Measurements from ENCODE around the gene CNOT1.

The CNOT1 gene

DNA sequence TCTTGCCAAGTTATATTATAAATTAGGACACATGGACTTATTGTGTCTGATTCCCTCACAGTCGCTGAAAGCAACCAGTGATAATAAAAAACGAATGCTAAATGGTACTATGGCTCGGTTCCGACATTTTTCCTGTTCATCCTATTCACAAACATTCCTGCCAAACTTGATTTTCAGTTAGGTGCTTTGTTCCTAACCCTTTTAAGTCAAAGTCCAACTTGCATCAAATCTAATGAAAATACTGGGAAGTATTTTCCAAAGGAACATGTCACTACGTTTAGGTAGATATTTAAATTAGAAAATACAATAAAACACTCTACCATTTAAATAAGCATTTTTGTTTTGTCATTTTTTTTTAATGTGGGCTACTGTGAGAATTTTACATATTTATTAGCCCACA is 93.3 kb downstream of the CNOT1 start:
- Histone ChIP-seq H2AK5ac (ENCODE audit: low read depth, low read length) (no peak overlapping the region), H2AFZ (ENCODE audit: low read length) (no peak overlapping the region), H2BK5ac (ENCODE audit: low read length) (no peak overlapping the region), H4K91ac (ENCODE audit: low read depth, low read length, poor library complexity) (no peak overlapping the region), H2BK15ac (ENCODE audit: low read length) (no peak overlapping the region), H3K79me1 (ENCODE audit: low read depth, low read length) (peaks cover 2% of the 10 kb centered on the region), H3K4me3 (ENCODE audit: low read length in 2 of 2) (no peak overlapping the region), H3K18ac (ENCODE audit: low read length) (no peak overlapping the region), H3K27ac (replicated peaks; ENCODE audit: low read length) (no peak overlapping the region), H3K4me1 (ENCODE audit: control insufficient read depth in 2 of 2, insufficient read depth in 1 of 2, low read depth in 1 of 2, low read length in 2 of 2) (no peaks in the 10 kb centered on the region), H3K4me2 (ENCODE audit: insufficient read depth, low read length, poor library complexity, severe bottlenecking) (no peak overlapping the region), H3K27me3 (ENCODE audit: control insufficient read depth in 3 of 3, insufficient read depth in 3 of 3, low read depth in 1 of 3, low read length in 3 of 3) (no peaks in the 10 kb centered on the region), H3K9ac (ENCODE audit: low read depth, low read length, poor library complexity) (no peak overlapping the region), H2BK12ac (ENCODE audit: low read length) (no peak overlapping the region), H2BK120ac (ENCODE audit: low read depth, low read length) (no peak overlapping the region), H4K8ac (ENCODE audit: low read depth, low read length) (no peak overlapping the region), H3K4ac (ENCODE audit: low read length) (no peak overlapping the region), H3K14ac (ENCODE audit: low read length) (no peak overlapping the region), H3K36me3 (replicated peaks in 1 of 2; ENCODE audit: control insufficient read depth in 2 of 2, insufficient read depth in 2 of 2, low read length in 2 of 2) (peaks cover 44 to 98% of the 10 kb centered on the region in 2 donors), H3K23ac (ENCODE audit: low read depth, low read length, poor library complexity) (no peak overlapping the region), H3K9me3 (replicated peaks in 1 of 2; ENCODE audit: control insufficient read depth in 2 of 2, insufficient read depth in 1 of 2, low read depth in 1 of 2, low read length in 2 of 2) (no peaks in the 10 kb centered on the region)
- WGBS, 2 donors (ENCODE audit: extremely low coverage in 2 of 2, insufficient read length in 2 of 2, insufficient replicate concordance in 1 of 2) = no CpG with 5 or more reads among the region's 5 CpGs
- DNase-seq (ENCODE audit: low spot score) = no peak

DNA sequence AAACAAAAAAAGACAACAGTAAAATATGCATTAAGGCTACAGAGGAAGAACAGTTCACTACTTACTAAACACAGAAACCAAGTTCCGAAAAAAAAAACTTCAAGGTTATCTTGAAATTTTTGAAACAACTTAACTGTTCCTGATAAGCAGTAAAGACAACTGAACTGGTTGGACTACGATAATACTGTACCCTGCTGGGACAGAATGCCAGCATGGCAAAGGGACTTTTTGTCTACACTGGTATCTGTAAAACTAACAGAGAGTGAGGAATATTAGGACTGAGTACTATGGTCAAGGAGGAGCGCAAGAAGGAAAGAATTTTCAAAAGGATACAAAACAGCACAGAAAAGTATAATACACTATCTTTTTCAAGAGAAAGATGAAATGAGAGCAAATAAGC is 94.5 kb downstream of the CNOT1 start:
- peaks cover 44 to 98% of the 10 kb centered on the region in 2 donors for H3K36me3 ChIP-seq (replicated peaks in 1 of 2; ENCODE audit: control insufficient read depth in 2 of 2, insufficient read depth in 2 of 2, low read length in 2 of 2)
- DNase-seq (ENCODE audit: low spot score) = no peak

DNA sequence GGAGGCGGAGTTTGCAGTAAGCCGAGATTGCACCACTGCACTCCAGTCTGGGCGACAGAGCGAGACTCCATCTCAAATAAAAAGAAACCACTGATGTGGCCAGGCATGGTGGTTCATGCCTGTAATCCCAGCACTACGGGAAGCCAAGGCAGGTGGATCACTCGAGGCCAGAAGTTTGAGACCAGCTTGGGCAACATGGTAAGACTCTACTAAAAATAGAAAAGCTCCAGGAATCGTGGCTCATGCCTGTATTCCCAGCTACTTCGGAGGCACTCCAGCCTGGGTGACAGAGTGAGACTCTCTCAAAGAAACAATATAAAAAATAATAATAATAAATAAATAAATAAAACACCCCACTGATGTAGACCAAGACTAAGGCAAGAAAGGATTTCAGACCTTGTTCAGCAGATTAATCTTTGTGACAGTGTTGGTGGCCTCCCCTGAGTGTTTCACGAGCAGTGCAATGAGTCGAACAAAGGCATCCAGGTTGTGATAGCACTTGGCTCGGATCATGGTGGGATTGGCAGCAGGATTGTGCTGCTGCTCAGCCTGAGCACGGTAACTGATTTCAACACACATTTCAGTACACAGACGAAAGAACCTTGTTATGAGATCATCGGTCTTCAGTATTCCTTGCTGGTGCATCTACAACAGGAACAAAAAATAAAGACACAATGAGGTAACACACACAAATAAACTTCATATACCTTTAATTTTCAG is 95.7 kb downstream of the CNOT1 start:
- H3K27ac ChIP-seq (replicated peaks; ENCODE audit: low read length) = no peak overlapping the region

More for the DNA sequence above, 94.5 kb downstream of the CNOT1 start:
- Histone ChIP-seq H2AK5ac (ENCODE audit: low read depth, low read length) (no peak overlapping the region), H3K9me3 (replicated peaks in 1 of 2; ENCODE audit: control insufficient read depth in 2 of 2, insufficient read depth in 1 of 2, low read depth in 1 of 2, low read length in 2 of 2) (no peaks in the 10 kb centered on the region), H3K14ac (ENCODE audit: low read length) (no peak overlapping the region), H3K4ac (ENCODE audit: low read length) (no peak overlapping the region), H4K91ac (ENCODE audit: low read depth, low read length, poor library complexity) (no peak overlapping the region), H3K9ac (ENCODE audit: low read depth, low read length, poor library complexity) (no peak overlapping the region), H2AFZ (ENCODE audit: low read length) (no peak overlapping the region), H3K4me2 (ENCODE audit: insufficient read depth, low read length, poor library complexity, severe bottlenecking) (no peak overlapping the region), H3K18ac (ENCODE audit: low read length) (no peak overlapping the region), H2BK5ac (ENCODE audit: low read length) (no peak overlapping the region), H3K4me1 (ENCODE audit: control insufficient read depth in 2 of 2, insufficient read depth in 1 of 2, low read depth in 1 of 2, low read length in 2 of 2) (no peaks in the 10 kb centered on the region), H3K4me3 (ENCODE audit: low read length in 2 of 2) (no peak overlapping the region), H2BK12ac (ENCODE audit: low read length) (no peak overlapping the region), H4K8ac (ENCODE audit: low read depth, low read length) (no peak overlapping the region), H2BK15ac (ENCODE audit: low read length) (no peak overlapping the region), H3K23ac (ENCODE audit: low read depth, low read length, poor library complexity) (no peak overlapping the region), H3K27ac (replicated peaks; ENCODE audit: low read length) (no peak overlapping the region), H3K27me3 (ENCODE audit: control insufficient read depth in 3 of 3, insufficient read depth in 3 of 3, low read depth in 1 of 3, low read length in 3 of 3) (no peaks in the 10 kb centered on the region), H3K79me1 (ENCODE audit: low read depth, low read length) (peaks cover 2% of the 10 kb centered on the region), H2BK120ac (ENCODE audit: low read depth, low read length) (no peak overlapping the region)
- WGBS, 2 donors (ENCODE audit: extremely low coverage in 2 of 2, insufficient read length in 2 of 2, insufficient replicate concordance in 1 of 2) = no CpG with 5 or more reads among the region's 3 CpGs

DNA sequence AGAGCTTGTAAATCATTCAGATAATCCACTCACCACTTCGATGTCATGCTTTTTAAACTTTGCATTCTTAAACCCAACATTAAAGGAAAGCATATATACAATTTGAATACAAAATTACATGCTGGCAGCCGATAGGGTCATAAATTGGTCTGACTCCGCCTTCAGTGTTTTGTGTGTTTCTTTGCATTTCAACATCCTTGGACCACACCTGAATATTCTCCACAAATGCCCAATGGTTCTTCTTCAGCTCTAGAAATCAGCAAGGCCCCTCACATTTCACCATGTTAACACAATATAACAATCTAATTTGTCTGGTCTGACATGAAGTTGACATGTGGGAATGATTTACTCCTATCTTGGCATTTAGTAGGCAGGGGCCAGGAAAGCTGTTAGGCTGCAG is 97.2 kb downstream of the CNOT1 start:
- WGBS, 2 donors (ENCODE audit: extremely low coverage in 2 of 2, insufficient read length in 2 of 2, insufficient replicate concordance in 1 of 2) = no CpG with 5 or more reads among the region's 3 CpGs
- H2BK120ac ChIP-seq (ENCODE audit: low read depth, low read length) = no peak overlapping the region
- no peak overlapping the region for H3K27ac ChIP-seq (replicated peaks; ENCODE audit: low read length)
- H4K8ac ChIP-seq (ENCODE audit: low read depth, low read length) = no peak overlapping the region
- DNase-seq (ENCODE audit: low spot score) = no peak
- H4K91ac ChIP-seq (ENCODE audit: low read depth, low read length, poor library complexity) = no peak overlapping the region
- H3K27me3 ChIP-seq (ENCODE audit: control insufficient read depth in 3 of 3, insufficient read depth in 3 of 3, low read depth in 1 of 3, low read length in 3 of 3) = no peaks in the 10 kb centered on the region
- H2BK5ac ChIP-seq (ENCODE audit: low read length) = no peak overlapping the region
- H2BK15ac ChIP-seq (ENCODE audit: low read length) = no peak overlapping the region
- no peak overlapping the region for H2BK12ac ChIP-seq (ENCODE audit: low read length)
- H2AK5ac ChIP-seq (ENCODE audit: low read depth, low read length) = no peak overlapping the region
- no peak overlapping the region for H3K4ac ChIP-seq (ENCODE audit: low read length)
- H3K4me1 ChIP-seq (ENCODE audit: control insufficient read depth in 2 of 2, insufficient read depth in 1 of 2, low read depth in 1 of 2, low read length in 2 of 2) = no peaks in the 10 kb centered on the region
- H3K23ac ChIP-seq (ENCODE audit: low read depth, low read length, poor library complexity) = no peak overlapping the region
- no peak overlapping the region for H3K4me3 ChIP-seq (ENCODE audit: low read length in 2 of 2)
- peaks cover 5% of the 10 kb centered on the region for H3K79me1 ChIP-seq (ENCODE audit: low read depth, low read length)
- H3K9ac ChIP-seq (ENCODE audit: low read depth, low read length, poor library complexity) = no peak overlapping the region
- no peak overlapping the region for H3K18ac ChIP-seq (ENCODE audit: low read length)
- no peak overlapping the region for H2AFZ ChIP-seq (ENCODE audit: low read length)
- H3K4me2 ChIP-seq (ENCODE audit: insufficient read depth, low read length, poor library complexity, severe bottlenecking) = no peak overlapping the region
- no peaks in the 10 kb centered on the region for H3K9me3 ChIP-seq (replicated peaks in 1 of 2; ENCODE audit: control insufficient read depth in 2 of 2, insufficient read depth in 1 of 2, low read depth in 1 of 2, low read length in 2 of 2)
- peaks cover 32 to 98% of the 10 kb centered on the region in 2 donors for H3K36me3 ChIP-seq (replicated peaks in 1 of 2; ENCODE audit: control insufficient read depth in 2 of 2, insufficient read depth in 2 of 2, low read length in 2 of 2)
- H3K14ac ChIP-seq (ENCODE audit: low read length) = no peak overlapping the region

More for the DNA sequence above, 95.7 kb downstream of the CNOT1 start:
- no peak overlapping the region for H3K23ac ChIP-seq (ENCODE audit: low read depth, low read length, poor library complexity)
- no peaks in the 10 kb centered on the region for H3K27me3 ChIP-seq (ENCODE audit: control insufficient read depth in 3 of 3, insufficient read depth in 3 of 3, low read depth in 1 of 3, low read length in 3 of 3)
- no peak overlapping the region for H2AK5ac ChIP-seq (ENCODE audit: low read depth, low read length)
- H2AFZ ChIP-seq (ENCODE audit: low read length) = no peak overlapping the region
- no peak overlapping the region for H3K4me3 ChIP-seq (ENCODE audit: low read length in 2 of 2)
- no peak overlapping the region for H3K9ac ChIP-seq (ENCODE audit: low read depth, low read length, poor library complexity)
- H3K14ac ChIP-seq (ENCODE audit: low read length) = no peak overlapping the region
- H3K18ac ChIP-seq (ENCODE audit: low read length) = no peak overlapping the region
- H2BK12ac ChIP-seq (ENCODE audit: low read length) = no peak overlapping the region
- no peak overlapping the region for H2BK5ac ChIP-seq (ENCODE audit: low read length)
- no peaks in the 10 kb centered on the region for H3K9me3 ChIP-seq (replicated peaks in 1 of 2; ENCODE audit: control insufficient read depth in 2 of 2, insufficient read depth in 1 of 2, low read depth in 1 of 2, low read length in 2 of 2)
- no peak overlapping the region for H3K4me2 ChIP-seq (ENCODE audit: insufficient read depth, low read length, poor library complexity, severe bottlenecking)
- DNase-seq (ENCODE audit: low spot score) = no peak
- H2BK120ac ChIP-seq (ENCODE audit: low read depth, low read length) = no peak overlapping the region
- WGBS, 2 donors (ENCODE audit: extremely low coverage in 2 of 2, insufficient read length in 2 of 2, insufficient replicate concordance in 1 of 2) = no CpG with 5 or more reads among the region's 14 CpGs
- H3K79me1 ChIP-seq (ENCODE audit: low read depth, low read length) = peaks cover 2% of the 10 kb centered on the region
- H4K8ac ChIP-seq (ENCODE audit: low read depth, low read length) = no peak overlapping the region
- no peak overlapping the region for H2BK15ac ChIP-seq (ENCODE audit: low read length)
- no peak overlapping the region for H4K91ac ChIP-seq (ENCODE audit: low read depth, low read length, poor library complexity)
- H3K4me1 ChIP-seq (ENCODE audit: control insufficient read depth in 2 of 2, insufficient read depth in 1 of 2, low read depth in 1 of 2, low read length in 2 of 2) = no peaks in the 10 kb centered on the region
- peaks cover 38 to 98% of the 10 kb centered on the region in 2 donors for H3K36me3 ChIP-seq (replicated peaks in 1 of 2; ENCODE audit: control insufficient read depth in 2 of 2, insufficient read depth in 2 of 2, low read length in 2 of 2)
- no peak overlapping the region for H3K4ac ChIP-seq (ENCODE audit: low read length)
